Measurements from ENCODE around the gene DAAM2. TPM values are rescaled to one million over a fixed set of nuclear protein-coding genes. Genes with fewer than 3 reads are reported as not detected.

DAAM2 gene
- total and polyA plus RNA-seq, 2 of the 8 experiments (the other 6 are each of a cell fraction or from before 2014, with no cell fraction given) = 1.5 to 2.9 TPM

DNA sequence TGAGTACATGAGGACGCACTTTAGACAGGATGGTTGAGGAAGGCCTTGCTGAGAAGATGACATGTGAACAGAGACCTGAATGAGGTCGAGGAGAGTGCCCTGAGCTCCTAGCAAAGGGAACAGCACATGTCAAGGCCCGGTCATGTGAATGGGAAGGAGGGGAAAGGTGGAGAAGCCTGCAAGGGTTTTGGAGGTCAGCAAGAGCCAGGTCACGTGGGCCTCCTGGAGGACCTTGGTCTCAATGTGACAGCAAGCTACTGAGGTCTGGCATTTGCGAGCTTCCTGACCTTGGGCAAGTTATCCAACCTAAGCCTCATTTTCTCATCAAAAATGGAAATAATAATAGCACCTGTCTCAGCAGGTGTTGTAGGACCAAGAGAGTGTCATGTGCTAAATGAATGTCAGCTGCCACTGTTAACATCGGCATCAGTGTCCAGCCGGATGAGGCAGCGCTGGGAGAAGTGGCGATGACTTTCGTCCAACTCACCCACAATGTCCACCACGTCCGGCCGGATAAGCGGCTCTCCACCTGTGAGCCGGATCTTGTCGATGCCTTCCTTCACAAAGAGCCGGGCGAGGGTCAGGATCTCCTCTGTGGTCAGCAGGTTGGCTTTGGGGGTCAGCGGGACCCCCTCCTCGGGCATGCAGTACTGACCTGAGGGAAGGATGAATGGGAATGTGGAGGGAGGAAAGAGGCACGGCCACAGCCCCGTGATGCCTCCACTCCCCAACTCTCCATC lies 133.2 kb downstream of the DAAM2 start:
- H3K4me3 ChIP-seq (ENCODE audit: extremely low read depth in 1 of 4, insufficient read depth in 2 of 4, low read depth in 3 of 4, low read length in 4 of 4) = no peak overlapping the region
- H2BK12ac ChIP-seq (ENCODE audit: low read depth, low read length) = no peak overlapping the region
- no peak overlapping the region for H3K4me2 ChIP-seq (ENCODE audit: insufficient read depth in 1 of 2, low read depth in 2 of 2, low read length in 2 of 2)
- no peak overlapping the region for H3K23ac ChIP-seq (ENCODE audit: insufficient read length)
- H2BK20ac ChIP-seq (ENCODE audit: low read length) = no peak overlapping the region
- H3K79me2 ChIP-seq (ENCODE audit: control insufficient read depth in 1 of 2, insufficient read depth in 2 of 2, low read length in 2 of 2) = no peaks in the 10 kb centered on the region
- H4K20me1 ChIP-seq (replicated peaks in 1 of 2; ENCODE audit: control insufficient read depth in 1 of 2, insufficient read depth in 2 of 2, low read length in 2 of 2) = peaks cover 0 to 1% of the 10 kb centered on the region in 2 experiments
- H3K56ac ChIP-seq (replicated peaks; ENCODE audit: insufficient read length, low read depth, low read length) = no peak overlapping the region
- H3K4me1 ChIP-seq (replicated peaks in 1 of 4; ENCODE audit: control insufficient read depth in 3 of 4, insufficient read depth in 4 of 4, low read length in 3 of 4) = no peaks in the 10 kb centered on the region
- H3K36me3 ChIP-seq (ENCODE audit: control insufficient read depth in 2 of 4, insufficient read depth in 4 of 4, low read length in 3 of 4) = peaks cover 3 to 22% (median 10%) of the 10 kb centered on the region in 4 experiments
- no peak overlapping the region for H4K8ac ChIP-seq (ENCODE audit: extremely low read depth, insufficient read depth, low read length)
- H2AK5ac ChIP-seq (ENCODE audit: low read depth, low read length) = no peak overlapping the region
- ChIA-PET POLR2A (ENCODE audit: partially characterized antibody) (interaction anchor here (2.1 kb wide), 1 partner anchor 21 kb away, joined by 6 read pairs; no protein-coding TSS in a partner anchor), CTCF (ENCODE audit: partially characterized antibody) (interaction anchor here (0.6 kb wide), 1 partner anchor 32 kb away, joined by 3 read pairs; no protein-coding TSS in a partner anchor)
- no peak for DNase-seq (ENCODE audit: low read depth in 1 of 2, low spot score in 2 of 2)
- H3K27ac ChIP-seq (ENCODE audit: low read depth, low read length) = no peak overlapping the region
- H3K9ac ChIP-seq (replicated peaks in 1 of 4; ENCODE audit: extremely low read depth in 1 of 4, low read depth in 3 of 4, low read length in 3 of 4) = no peak overlapping the region
- no peak overlapping the region for H2BK120ac ChIP-seq (replicated peaks; ENCODE audit: low read depth, low read length)
- H2BK15ac ChIP-seq (ENCODE audit: low read length) = no peak overlapping the region
- H4K91ac ChIP-seq (replicated peaks; ENCODE audit: insufficient read length, low read length) = no peak overlapping the region
- H4K5ac ChIP-seq (ENCODE audit: insufficient read length, low read depth, low read length) = no peak overlapping the region
- H2AFZ ChIP-seq (ENCODE audit: low read length) = no peak overlapping the region
- no peaks in the 10 kb centered on the region for H3K23me2 ChIP-seq (ENCODE audit: low read depth, low read length)
- H3K14ac ChIP-seq (ENCODE audit: insufficient read length) = no peak overlapping the region
- peaks cover 0 to 1% (median 0%) of the 10 kb centered on the region in 4 experiments; a peak in 1 of 7 replicates for H3K27me3 ChIP-seq (replicated peaks in 1 of 4; ENCODE audit: control insufficient read depth in 3 of 4, extremely low read depth in 1 of 4, insufficient read depth in 3 of 4, low read length in 3 of 4)
- peaks cover 0 to 7% of the 10 kb centered on the region in 2 experiments; a peak in 2 of 4 replicates for H3K9me3 ChIP-seq (ENCODE audit: insufficient read depth in 2 of 2, low read depth in 1 of 2, low read length in 1 of 2)
- FAIRE-seq = no peak
- H2BK5ac ChIP-seq (ENCODE audit: low read depth, low read length) = no peak overlapping the region
- WGBS, 2 experiments (ENCODE audit: extremely low coverage in 1 of 2, insufficient coverage in 1 of 2, insufficient read length in 1 of 2, insufficient replicate concordance in 2 of 2, low coverage in 1 of 2, low lambda C conversion rate in 2 of 2, missing lambda C conversion rate in 1 of 2) = 94% methylated on average over 20 of the region's 22 CpGs; no CpG with 5 or more reads in 1 of the 2 experiments
- no peak overlapping the region for H3K4ac ChIP-seq (replicated peaks; ENCODE audit: insufficient read length, low read depth, low read length)
- H3K18ac ChIP-seq (ENCODE audit: extremely low read depth, low read length) = no peak overlapping the region
- H3K79me1 ChIP-seq (ENCODE audit: low read depth, low read length) = peaks cover 2% of the 10 kb centered on the region; the same call in 1 of the 2 replicates
- TF ChIP-seq KDM1A (IDR thresholded peaks at IDR 0.05; ENCODE audit: borderline replicate concordance, low read length) (no peak), CTBP2 (IDR thresholded peaks at IDR 0.05; ENCODE audit: borderline replicate concordance, insufficient read depth, insufficient read length, low read length) (no peak), BCL11A (IDR thresholded peaks at IDR 0.05; ENCODE audit: low read depth in 2 of 2, low read length in 2 of 2) (no peak), GTF2F1 (IDR thresholded peaks at IDR 0.05; ENCODE audit: borderline replicate concordance, low read depth, low read length) (no peak), TEAD4 (IDR thresholded peaks at IDR 0.05; ENCODE audit: low read depth, low read length) (no peak), RNF2 (IDR thresholded peaks at IDR 0.05; ENCODE audit: borderline replicate concordance, low read depth, low read length, missing control alignments, poor library complexity, severe bottlenecking) (no peak), MAFK (IDR thresholded peaks at IDR 0.05; ENCODE audit: low read depth, low read length) (no peak)
- TF ChIP-seq, protein P1, sequence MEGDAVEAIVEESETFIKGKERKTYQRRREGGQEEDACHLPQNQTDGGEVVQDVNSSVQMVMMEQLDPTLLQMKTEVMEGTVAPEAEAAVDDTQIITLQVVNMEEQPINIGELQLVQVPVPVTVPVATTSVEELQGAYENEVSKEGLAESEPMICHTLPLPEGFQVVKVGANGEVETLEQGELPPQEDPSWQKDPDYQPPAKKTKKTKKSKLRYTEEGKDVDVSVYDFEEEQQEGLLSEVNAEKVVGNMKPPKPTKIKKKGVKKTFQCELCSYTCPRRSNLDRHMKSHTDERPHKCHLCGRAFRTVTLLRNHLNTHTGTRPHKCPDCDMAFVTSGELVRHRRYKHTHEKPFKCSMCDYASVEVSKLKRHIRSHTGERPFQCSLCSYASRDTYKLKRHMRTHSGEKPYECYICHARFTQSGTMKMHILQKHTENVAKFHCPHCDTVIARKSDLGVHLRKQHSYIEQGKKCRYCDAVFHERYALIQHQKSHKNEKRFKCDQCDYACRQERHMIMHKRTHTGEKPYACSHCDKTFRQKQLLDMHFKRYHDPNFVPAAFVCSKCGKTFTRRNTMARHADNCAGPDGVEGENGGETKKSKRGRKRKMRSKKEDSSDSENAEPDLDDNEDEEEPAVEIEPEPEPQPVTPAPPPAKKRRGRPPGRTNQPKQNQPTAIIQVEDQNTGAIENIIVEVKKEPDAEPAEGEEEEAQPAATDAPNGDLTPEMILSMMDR (IDR thresholded peaks at IDR 0.05; ENCODE audit: control extremely low read depth in 1 of 3, insufficient read depth in 1 of 3, low read depth in 1 of 3, low read length in 3 of 3) = no peak
